Activated B cell treated with CpG ODN at 0.5 μM for 24 hours (primary cell): ENCODE results near the gene NUPR1. TPM values are rescaled to one million over a fixed set of nuclear protein-coding genes. Genes with fewer than 3 reads are reported as not detected.
"Not testable (repeated sequence)": the region's sequence is repeated elsewhere in the genome, so short reads cannot be mapped to it uniquely, and the experiment has no call there.

Experiments
- ATAC-seq: fragments of 200-7000 bp; cut with Tn5 transposase; one replicate; pipeline ENCODE4 v1.10.0; 2021; ENCODE audit warnings: low read depth, mild to moderate bottlenecking, moderate library complexity
- CTCF ChIA-PET: fragments of 350-600 bp; sonication (Branson Sonifier 250); formaldehyde crosslinking; loops from one replicate; lab custom pipeline; 2021; ENCODE audit warnings: antibody characterized with exemption; lab: Charles Lee
- POLR2A ChIA-PET: fragments of 350-600 bp; sonication (Branson Sonifier 250); formaldehyde crosslinking; loops from one replicate; lab custom pipeline; 2021; ENCODE audit warnings: antibody characterized with exemption; lab: Charles Lee
- DNase-seq: peaks from one replicate; pipeline ENCODE4 v3.0.0; 2022
- H3K27ac Mint-ChIP-seq: one replicate; pipeline ENCODE4 v1.8.0; 2020; ENCODE audit warnings: mixed read lengths
- H3K27me3 Mint-ChIP-seq: one replicate; pipeline ENCODE4 v1.8.0; 2021; ENCODE audit warnings: mixed read lengths
- H3K36me3 Mint-ChIP-seq: one replicate; pipeline ENCODE4 v1.8.0; 2021; ENCODE audit warnings: low read depth, mixed read lengths
- H3K4me1 Mint-ChIP-seq: one replicate; pipeline ENCODE4 v1.8.0; 2021; ENCODE audit warnings: mixed read lengths
- H3K4me3 Mint-ChIP-seq: one replicate; pipeline ENCODE4 v1.8.0; 2020; ENCODE audit warnings: mild to moderate bottlenecking, mixed read lengths
- H3K9me3 Mint-ChIP-seq: one replicate; pipeline ENCODE4 v1.8.0; 2020; ENCODE audit warnings: mixed read lengths
- intact Hi-C: fragments of 100-400 bp; cut with micrococcal nuclease; formaldehyde crosslinking; loops from one replicate; pipeline ENCODE4 v1.15.1; 2024
- total RNA-seq: library from RNA; stranded (reverse); gene quantifications from 2 replicates; pipeline ENCODE4 v1.2.3, GENCODE V29; 2022
- TF ChIP-seq, protein P1 (sequence below): fragments of 200-600 bp; IDR thresholded peaks from one replicate; pipeline ENCODE4 v1.8.0; 2022; ENCODE audit warnings: antibody characterized with exemption, mild to moderate bottlenecking

NUPR1 gene
- total RNA-seq, 1 donor from 2014 or later = not detected

DNA sequence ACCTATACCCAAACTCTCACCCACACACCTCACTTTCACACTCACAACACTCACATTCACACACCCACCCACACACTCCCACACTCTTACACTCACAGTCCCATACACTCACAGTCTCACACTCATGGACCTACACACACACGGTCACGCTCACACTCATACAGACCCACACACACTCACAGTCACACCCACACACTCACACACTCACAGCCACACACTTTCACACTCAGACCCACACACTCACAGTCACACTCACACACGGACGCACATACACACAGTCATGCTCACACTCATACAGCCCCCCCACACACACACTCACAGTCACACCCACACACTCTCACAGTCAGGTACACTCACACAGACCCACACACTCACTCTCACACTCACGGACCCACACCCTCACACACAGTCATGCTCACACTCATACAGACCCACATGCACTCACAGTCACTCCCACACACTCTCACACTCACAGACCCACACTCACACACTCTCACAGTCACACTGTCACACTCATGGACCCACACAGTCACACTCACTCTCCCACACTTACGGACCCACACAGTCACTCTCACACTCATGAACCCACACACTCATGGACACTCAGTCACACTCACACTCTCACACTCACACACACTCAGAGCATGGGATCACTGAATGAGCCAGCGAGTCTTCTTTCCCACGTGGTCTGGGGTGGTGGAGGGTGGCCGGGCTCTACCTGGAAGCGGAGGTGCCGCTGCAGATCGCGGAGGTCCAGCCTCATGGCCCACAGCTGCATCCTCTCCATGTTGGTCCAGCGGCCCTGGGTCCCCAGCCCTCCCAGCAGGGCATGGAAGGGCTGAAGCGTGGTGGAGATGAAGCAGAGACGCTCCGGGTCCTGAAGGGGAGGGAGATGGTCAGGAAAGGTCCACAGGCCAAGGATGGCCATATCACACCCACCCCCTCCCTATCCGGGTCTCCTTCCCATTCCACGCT is 37.2 kb downstream of the NUPR1 start:
- Mint-ChIP-seq H3K36me3 (no peaks in the 10 kb centered on the region), H3K9me3 (no peaks in the 10 kb centered on the region), H3K27me3 (no peaks in the 10 kb centered on the region), H3K27ac (no peak overlapping the region), H3K4me3 (no peak overlapping the region), H3K4me1 (peaks cover 17% of the 10 kb centered on the region)
- DNase-seq (no peak), ATAC-seq (no peak)
- ChIA-PET CTCF (no interaction called here), POLR2A (interaction anchor here (0.5 kb wide), 1 partner anchor 10 kb away, joined by 3 read pairs; the partner anchor contains the start of gene CLN3)
- intact Hi-C loops = no loop called here
- TF ChIP-seq, protein P1, sequence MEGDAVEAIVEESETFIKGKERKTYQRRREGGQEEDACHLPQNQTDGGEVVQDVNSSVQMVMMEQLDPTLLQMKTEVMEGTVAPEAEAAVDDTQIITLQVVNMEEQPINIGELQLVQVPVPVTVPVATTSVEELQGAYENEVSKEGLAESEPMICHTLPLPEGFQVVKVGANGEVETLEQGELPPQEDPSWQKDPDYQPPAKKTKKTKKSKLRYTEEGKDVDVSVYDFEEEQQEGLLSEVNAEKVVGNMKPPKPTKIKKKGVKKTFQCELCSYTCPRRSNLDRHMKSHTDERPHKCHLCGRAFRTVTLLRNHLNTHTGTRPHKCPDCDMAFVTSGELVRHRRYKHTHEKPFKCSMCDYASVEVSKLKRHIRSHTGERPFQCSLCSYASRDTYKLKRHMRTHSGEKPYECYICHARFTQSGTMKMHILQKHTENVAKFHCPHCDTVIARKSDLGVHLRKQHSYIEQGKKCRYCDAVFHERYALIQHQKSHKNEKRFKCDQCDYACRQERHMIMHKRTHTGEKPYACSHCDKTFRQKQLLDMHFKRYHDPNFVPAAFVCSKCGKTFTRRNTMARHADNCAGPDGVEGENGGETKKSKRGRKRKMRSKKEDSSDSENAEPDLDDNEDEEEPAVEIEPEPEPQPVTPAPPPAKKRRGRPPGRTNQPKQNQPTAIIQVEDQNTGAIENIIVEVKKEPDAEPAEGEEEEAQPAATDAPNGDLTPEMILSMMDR = no peak

DNA sequence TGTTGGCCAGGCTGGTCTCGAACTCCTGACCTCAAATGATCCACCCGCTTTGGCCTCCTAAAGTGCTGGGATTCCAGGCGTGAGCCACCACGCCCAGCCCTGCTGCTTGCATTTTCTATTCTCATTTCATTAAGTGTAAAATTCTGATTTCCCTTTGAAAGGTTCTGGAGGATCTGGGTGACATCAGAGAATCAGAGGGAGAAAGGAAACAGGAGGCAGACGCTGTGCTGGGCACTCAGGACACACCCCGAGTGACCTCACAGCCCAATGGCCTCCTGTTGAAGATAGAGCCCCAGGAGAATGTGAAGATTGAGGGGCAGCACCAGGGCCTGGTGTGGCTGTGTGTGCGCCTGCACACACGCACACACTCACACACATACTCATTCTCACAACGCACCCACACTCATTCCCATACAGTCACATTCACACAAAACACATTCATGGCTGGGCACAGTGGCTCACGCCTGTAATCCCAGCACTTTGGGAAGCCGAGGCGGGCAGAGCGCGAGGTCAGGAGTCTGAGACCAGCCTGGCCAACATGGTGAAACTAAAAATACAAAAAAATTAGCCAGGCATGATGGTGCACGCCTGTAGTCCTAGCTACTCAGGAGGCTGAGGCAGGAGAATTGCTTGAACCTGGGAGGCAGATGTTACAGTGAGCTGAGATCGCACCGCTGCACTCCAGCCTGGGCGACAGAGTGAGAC is 38.1 kb downstream of the NUPR1 start:
- peaks cover 13% of the 10 kb centered on the region for H3K4me1 Mint-ChIP-seq
- H3K27ac Mint-ChIP-seq = peak overlapping the region; percentile 59
- H3K4me3 Mint-ChIP-seq, H3K27me3 Mint-ChIP-seq, POLR2A ChIA-PET, H3K9me3 Mint-ChIP-seq, H3K36me3 Mint-ChIP-seq, ATAC-seq, CTCF ChIA-PET, DNase-seq, intact Hi-C loops: not testable (repeated sequence)

DNA sequence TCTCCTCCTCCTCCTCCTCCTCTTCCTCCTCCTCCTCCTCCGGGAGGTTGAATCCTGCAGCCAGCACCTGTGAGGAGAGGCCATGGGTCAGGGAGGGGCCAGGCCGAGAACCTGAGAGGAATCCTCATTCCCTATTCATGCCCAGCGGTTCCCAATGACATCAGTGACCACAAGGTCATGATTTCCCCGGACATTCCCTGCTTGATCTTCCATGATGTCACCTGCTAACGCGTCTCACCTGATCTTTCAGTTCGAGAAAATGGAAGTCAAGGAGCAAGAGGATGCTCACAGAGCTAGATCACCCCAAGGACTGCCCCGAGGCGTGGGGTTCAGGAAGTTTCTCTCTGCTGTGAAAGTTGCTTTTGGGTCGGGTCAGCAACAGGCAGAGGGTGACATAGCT is 38.9 kb downstream of the NUPR1 start:
- Mint-ChIP-seq H3K4me3 (no peak overlapping the region), H3K27me3 (no peaks in the 10 kb centered on the region), H3K27ac (peak overlapping the region; percentile 59), H3K9me3 (no peaks in the 10 kb centered on the region), H3K36me3 (no peaks in the 10 kb centered on the region), H3K4me1 (peaks cover 20% of the 10 kb centered on the region)
- POLR2A ChIA-PET = no interaction called here
- ATAC-seq (no peak), DNase-seq (no peak)
- intact Hi-C loops = no loop called here
- CTCF ChIA-PET = no interaction called here
- TF ChIP-seq, protein P1 = no peak

DNA sequence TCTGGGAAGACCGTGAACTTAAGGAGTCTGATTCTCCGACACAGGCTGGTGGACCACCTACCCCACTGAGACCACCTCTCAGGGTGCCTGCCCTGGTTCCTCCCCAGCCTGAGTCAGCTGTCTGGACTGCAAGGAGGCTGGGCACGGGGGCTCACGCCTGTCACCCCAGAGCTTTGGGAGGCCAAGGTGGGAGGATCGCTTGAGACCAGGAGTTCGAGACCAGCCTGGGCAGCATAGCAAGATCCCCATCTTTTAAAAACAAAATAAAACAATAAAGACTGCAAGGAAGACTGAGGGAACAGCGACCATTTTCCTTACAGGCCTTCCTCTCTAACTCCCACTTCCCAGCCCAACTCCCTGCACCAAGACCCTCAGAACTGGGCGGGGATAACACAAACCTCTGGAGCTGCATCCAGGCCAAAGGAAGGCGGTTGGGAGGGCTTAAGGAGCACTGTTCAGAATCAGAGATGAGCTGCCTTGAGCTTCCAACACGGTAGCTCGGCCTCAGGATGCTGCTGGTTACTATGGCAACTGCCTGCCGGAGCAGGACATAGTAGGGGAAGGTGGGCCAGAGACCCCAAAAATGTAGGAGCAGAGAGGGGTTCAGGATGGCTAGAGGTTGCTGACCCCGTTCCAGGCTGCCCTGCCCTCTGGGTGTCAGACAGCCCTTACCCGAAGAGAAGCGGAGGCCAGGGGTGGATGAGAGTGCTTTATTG is 40.0 kb downstream of the NUPR1 start:
- ChIA-PET POLR2A (interaction anchor here (0.7 kb wide), 1 partner anchor 453 kb away, joined by 3 read pairs; no protein-coding TSS in a partner anchor), CTCF (no interaction called here)
- Mint-ChIP-seq H3K4me1 (peaks cover 31% of the 10 kb centered on the region), H3K36me3 (no peaks in the 10 kb centered on the region), H3K27ac (no peak overlapping the region), H3K9me3 (no peaks in the 10 kb centered on the region), H3K27me3 (no peaks in the 10 kb centered on the region), H3K4me3 (no peak overlapping the region)
- TF ChIP-seq, protein P1 = no peak
- intact Hi-C loops = no loop called here
- DNase-seq (no peak), ATAC-seq (no peak)

DNA sequence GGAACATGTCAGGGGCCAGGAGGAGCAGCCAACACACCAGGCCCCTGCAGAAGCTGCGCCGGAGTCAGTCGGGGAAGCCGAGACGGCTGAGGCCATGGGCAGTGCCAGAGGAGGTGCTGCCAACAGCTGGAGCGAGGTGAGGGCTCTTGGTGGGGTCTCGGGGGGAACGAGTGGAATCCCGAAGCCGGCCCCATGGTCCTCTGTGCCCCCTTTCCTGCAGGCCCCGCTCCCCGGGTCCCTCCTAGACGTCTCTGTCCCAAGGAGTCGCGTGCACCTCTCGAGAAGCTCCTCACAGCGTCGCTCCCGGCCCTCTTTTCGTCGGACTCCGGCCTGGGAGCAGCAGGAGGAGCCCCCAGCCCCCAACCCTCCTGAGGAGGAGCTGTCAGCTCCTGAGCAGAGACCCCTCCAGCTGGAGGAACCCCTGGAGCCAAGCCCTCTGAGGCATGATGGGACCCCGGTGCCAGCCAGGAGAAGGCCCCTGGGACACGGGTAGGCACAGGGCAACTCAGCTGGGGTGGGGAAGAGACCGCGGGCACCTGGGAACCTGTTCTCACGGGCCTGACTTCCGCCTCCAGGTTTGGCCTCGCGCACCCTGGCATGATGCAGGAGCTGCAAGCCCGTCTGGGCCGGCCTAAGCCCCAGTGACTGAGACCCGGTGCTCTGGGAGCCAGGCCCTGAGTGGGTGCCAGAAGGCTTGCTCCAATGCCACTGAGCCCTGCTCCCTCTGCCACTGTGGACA is 40.7 kb downstream of the NUPR1 start:
- Mint-ChIP-seq H3K4me1 (peaks cover 39% of the 10 kb centered on the region), H3K27ac (no peak overlapping the region), H3K4me3 (no peak overlapping the region), H3K27me3 (no peaks in the 10 kb centered on the region), H3K36me3 (no peaks in the 10 kb centered on the region), H3K9me3 (no peaks in the 10 kb centered on the region)
- intact Hi-C loops = no loop called here
- no peak for DNase-seq
- TF ChIP-seq, protein P1 = no peak
- no peak for ATAC-seq
- ChIA-PET CTCF (no interaction called here), POLR2A (no interaction called here)
